HepG2 (cell line): ENCODE results near the gene RELL2. TPM values are rescaled to one million over a fixed set of nuclear protein-coding genes. Genes with fewer than 3 reads are reported as not detected.

Source experiments
- ATF2 ChIP-seq: sonication (generic); formaldehyde crosslinking; IDR thresholded peaks from 2 replicates; pipeline ENCODE4 v1.4.0; 2020; ENCODE audit warnings: missing genetic modification reagents
- DNMT1 ChIP-seq: sonication (generic); formaldehyde crosslinking; IDR thresholded peaks from 2 replicates; pipeline ENCODE4 v1.5.1; 2020; ENCODE audit warnings: mild to moderate bottlenecking, missing genetic modification reagents
- GLI4 ChIP-seq: sonication (generic); formaldehyde crosslinking; IDR thresholded peaks from 2 replicates; pipeline ENCODE4 v1.5.1; 2020; ENCODE audit warnings: missing genetic modification reagents, mild to moderate bottlenecking, moderate library complexity, borderline replicate concordance
- HNRNPLL ChIP-seq: fragments of 200-400 bp; formaldehyde crosslinking; IDR thresholded peaks from 2 replicates; pipeline ENCODE4 v1.6.1; 2017; ENCODE audit warnings: mild to moderate bottlenecking, low read depth, low read length; ENCODE audit not compliant: poor library complexity, severe bottlenecking
- MEIS1 ChIP-seq: sonication (generic); formaldehyde crosslinking; IDR thresholded peaks from 2 replicates; pipeline ENCODE4 v1.9.0; 2021; ENCODE audit warnings: mild to moderate bottlenecking, missing genetic modification reagents, moderate library complexity, borderline replicate concordance
- SRSF4 ChIP-seq: fragments of 200-400 bp; formaldehyde crosslinking; IDR thresholded peaks from one replicate; pipeline ENCODE4 v1.6.1; 2018; ENCODE audit warnings: mild to moderate bottlenecking, low read depth, low read length, moderate library complexity; ENCODE audit not compliant: poor library complexity, severe bottlenecking
- THAP11 ChIP-seq: IDR thresholded peaks from 2 replicates; pipeline ENCODE4 v1.6.1; 2016; ENCODE audit warnings: missing biosample characterization, missing genetic modification reagents
- ZBTB39 ChIP-seq: sonication (generic); formaldehyde crosslinking; IDR thresholded peaks from 2 replicates; pipeline ENCODE4 v1.5.0; 2020; ENCODE audit warnings: missing genetic modification reagents
- ZNF260 ChIP-seq: sonication (generic); formaldehyde crosslinking; IDR thresholded peaks from 2 replicates; pipeline ENCODE4 v1.4.0; 2020; ENCODE audit warnings: missing genetic modification reagents, low read depth, mild to moderate bottlenecking, borderline replicate concordance
- ZNF484 ChIP-seq: sonication (generic); formaldehyde crosslinking; IDR thresholded peaks from 2 replicates; pipeline ENCODE4 v1.5.1; 2020; ENCODE audit warnings: mild to moderate bottlenecking, low read depth, missing genetic modification reagents, borderline replicate concordance
- ZNF510 ChIP-seq: sonication (generic); formaldehyde crosslinking; IDR thresholded peaks from 2 replicates; pipeline ENCODE4 v1.4.0; 2020; ENCODE audit warnings: low read depth, mild to moderate bottlenecking, missing genetic modification reagents
- ZNF557 ChIP-seq: sonication (generic); formaldehyde crosslinking; IDR thresholded peaks from 2 replicates; pipeline ENCODE4 v1.4.0; 2020; ENCODE audit warnings: missing genetic modification reagents
- ZNF564 ChIP-seq: sonication (generic); formaldehyde crosslinking; IDR thresholded peaks from 2 replicates; pipeline ENCODE4 v1.8.1; 2023; ENCODE audit warnings: mild to moderate bottlenecking, missing genetic modification reagents
- ZNF768 ChIP-seq: sonication (generic); formaldehyde crosslinking; IDR thresholded peaks from 2 replicates; pipeline ENCODE4 v1.4.0; 2020; ENCODE audit warnings: missing genetic modification reagents
- ZNF781 ChIP-seq: sonication (generic); formaldehyde crosslinking; IDR thresholded peaks from 2 replicates; pipeline ENCODE4 v1.5.1; 2020; ENCODE audit warnings: borderline replicate concordance, mild to moderate bottlenecking, missing genetic modification reagents; ENCODE audit errors: not compliant biosample characterization
- ZNF891 ChIP-seq: sonication (generic); formaldehyde crosslinking; IDR thresholded peaks from 2 replicates; pipeline ENCODE4 v1.5.0; 2020; ENCODE audit warnings: mild to moderate bottlenecking, missing genetic modification reagents
- polyA plus RNA-seq, 8 experiments: library from polyadenylated mRNA; depleted of rRNA in 3 of 8; stranded (reverse) in 7 of 8; unstranded in 1 of 8; fragments of >200 nt; fragmentation: Illumina TruSeq in 4 of 8; extraction: Trizol in 4 of 8; gene quantifications; 2 replicates each; pipeline versions ENCODE4 v1.2.1 to v1.2.3, GENCODE V29; 2011 to 2016; ENCODE audit warnings: low read depth in 4 of 8, missing spikeins in 1 of 8, mixed read lengths in 1 of 8; ENCODE audit not compliant: insufficient read depth in 1 of 8
- total RNA-seq, 5 experiments: library from RNA; depleted of rRNA; stranded (reverse); fragments of >200 nt; fragmentation: Illumina TruSeq; extraction: Trizol; gene quantifications; 2 replicates each; pipeline ENCODE4 v1.2.3, GENCODE V29; 2016; ENCODE audit warnings: low read depth in 1 of 5
- TF ChIP-seq, protein P1 (sequence below): sonication (generic); formaldehyde crosslinking; IDR thresholded peaks from 2 replicates; pipeline ENCODE4 v1.4.0; 2020; ENCODE audit warnings: low read depth, missing genetic modification reagents
- TF ChIP-seq, protein P2 (sequence below): IDR thresholded peaks from 2 replicates; pipeline ENCODE4 v1.6.1; 2016

RELL2 gene
- total and polyA plus RNA-seq, 2 of the 13 experiments (the other 11 are each of a cell fraction or from before 2014, with no cell fraction given): 6.4 to 8.3 TPM

GRCh38 chr5:141618804-141619554, 17.8 kb upstream of the RELL2 start, which contains the start of gene DIAPH1 (continued):
- TF ChIP-seq ZNF564 (CRISPR knock-in tag): peak; percentile 68; the same call in 1 of the 2 replicates
- peak; percentile 54; the same call in 1 of the 2 replicates for TF ChIP-seq ATF2 (CRISPR knock-in tag)
- TF ChIP-seq ZBTB39 (CRISPR knock-in tag): no peak
- no peak for TF ChIP-seq ZNF484
- 0 out of 2 replicates have a peak, but pooled peaks have one; percentile 62 for TF ChIP-seq ZNF891 (CRISPR knock-in tag)
- no peak for TF ChIP-seq GLI4 (CRISPR knock-in tag)
- no peak for TF ChIP-seq SRSF4
- no peak for TF ChIP-seq ZNF510
- no peak for TF ChIP-seq ZNF260 (CRISPR knock-in tag)
- TF ChIP-seq ZNF557 (CRISPR knock-in tag): no peak
- TF ChIP-seq, protein P1, sequence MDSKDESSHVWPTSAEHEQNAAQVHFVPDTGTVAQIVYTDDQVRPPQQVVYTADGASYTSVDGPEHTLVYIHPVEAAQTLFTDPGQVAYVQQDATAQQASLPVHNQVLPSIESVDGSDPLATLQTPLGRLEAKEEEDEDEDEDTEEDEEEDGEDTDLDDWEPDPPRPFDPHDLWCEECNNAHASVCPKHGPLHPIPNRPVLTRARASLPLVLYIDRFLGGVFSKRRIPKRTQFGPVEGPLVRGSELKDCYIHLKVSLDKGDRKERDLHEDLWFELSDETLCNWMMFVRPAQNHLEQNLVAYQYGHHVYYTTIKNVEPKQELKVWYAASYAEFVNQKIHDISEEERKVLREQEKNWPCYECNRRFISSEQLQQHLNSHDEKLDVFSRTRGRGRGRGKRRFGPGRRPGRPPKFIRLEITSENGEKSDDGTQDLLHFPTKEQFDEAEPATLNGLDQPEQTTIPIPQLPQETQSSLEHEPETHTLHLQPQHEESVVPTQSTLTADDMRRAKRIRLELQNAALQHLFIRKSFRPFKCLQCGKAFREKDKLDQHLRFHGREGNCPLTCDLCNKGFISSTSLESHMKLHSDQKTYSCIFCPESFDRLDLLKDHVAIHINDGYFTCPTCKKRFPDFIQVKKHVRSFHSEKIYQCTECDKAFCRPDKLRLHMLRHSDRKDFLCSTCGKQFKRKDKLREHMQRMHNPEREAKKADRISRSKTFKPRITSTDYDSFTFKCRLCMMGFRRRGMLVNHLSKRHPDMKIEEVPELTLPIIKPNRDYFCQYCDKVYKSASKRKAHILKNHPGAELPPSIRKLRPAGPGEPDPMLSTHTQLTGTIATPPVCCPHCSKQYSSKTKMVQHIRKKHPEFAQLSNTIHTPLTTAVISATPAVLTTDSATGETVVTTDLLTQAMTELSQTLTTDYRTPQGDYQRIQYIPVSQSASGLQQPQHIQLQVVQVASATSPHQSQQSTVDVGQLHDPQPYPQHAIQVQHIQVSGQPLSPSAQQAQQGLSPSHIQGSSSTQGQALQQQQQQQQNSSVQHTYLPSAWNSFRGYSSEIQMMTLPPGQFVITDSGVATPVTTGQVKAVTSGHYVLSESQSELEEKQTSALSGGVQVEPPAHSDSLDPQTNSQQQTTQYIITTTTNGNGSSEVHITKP (CRISPR knock-in tag): peak; percentile 100
- no peak for TF ChIP-seq DNMT1 (CRISPR knock-in tag)
- no peak; the same call in 1 of the 2 replicates for TF ChIP-seq ZNF768 (CRISPR knock-in tag)
- peak; percentile 90 for TF ChIP-seq HNRNPLL
- 0 out of 2 replicates have a peak, but pooled peaks have one; percentile 57 for TF ChIP-seq MEIS1 (CRISPR knock-in tag)
- TF ChIP-seq, protein P2, sequence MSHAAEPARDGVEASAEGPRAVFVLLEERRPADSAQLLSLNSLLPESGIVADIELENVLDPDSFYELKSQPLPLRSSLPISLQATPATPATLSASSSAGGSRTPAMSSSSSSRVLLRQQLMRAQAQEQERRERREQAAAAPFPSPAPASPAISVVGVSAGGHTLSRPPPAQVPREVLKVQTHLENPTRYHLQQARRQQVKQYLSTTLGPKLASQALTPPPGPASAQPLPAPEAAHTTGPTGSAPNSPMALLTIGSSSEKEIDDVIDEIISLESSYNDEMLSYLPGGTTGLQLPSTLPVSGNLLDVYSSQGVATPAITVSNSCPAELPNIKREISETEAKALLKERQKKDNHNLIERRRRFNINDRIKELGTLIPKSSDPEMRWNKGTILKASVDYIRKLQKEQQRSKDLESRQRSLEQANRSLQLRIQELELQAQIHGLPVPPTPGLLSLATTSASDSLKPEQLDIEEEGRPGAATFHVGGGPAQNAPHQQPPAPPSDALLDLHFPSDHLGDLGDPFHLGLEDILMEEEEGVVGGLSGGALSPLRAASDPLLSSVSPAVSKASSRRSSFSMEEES (CRISPR knock-in tag): peak; percentile 31; the same call in 1 of the 2 replicates
- TF ChIP-seq ZNF781 (CRISPR knock-in tag): peak; percentile 68
- peak; percentile 80 for TF ChIP-seq THAP11 (CRISPR knock-in tag)
